Skin of body (tissue), 2 donors: Measurements from ENCODE around the gene ZG16B. TPM values are rescaled to one million over a fixed set of nuclear protein-coding genes. Genes with fewer than 3 reads are reported as not detected.

Experiments used
- DNase-seq: peaks from one replicate; lab custom pipeline; 2025; lab: John Stamatoyannopoulos, UW
- total RNA-seq: library from RNA; depleted of rRNA; stranded (reverse); fragments of >200 nt; gene quantifications from one replicate; pipeline ENCODE4 v1.2.3, GENCODE V29; 2014

Gene ZG16B
- total RNA-seq, 1 donor from 2014 or later, result 2.6 TPM

GRCh38 chr16:2804728-2805127 is 25.4 kb upstream of the ZG16B start:
- no peak for DNase-seq

- no peak for DNase-seq
Observed at GRCh38 chr16:2806286-2806685, 23.8 kb upstream of the ZG16B start.

GRCh38 chr16:2808181-2808580 is 21.9 kb upstream of the ZG16B start:
- no peak for DNase-seq

- no peak for DNase-seq
Observed at GRCh38 chr16:2809149-2809760, 20.8 kb upstream of the ZG16B start.

- DNase-seq, result no peak
Observed at GRCh38 chr16:2810651-2811050, 19.5 kb upstream of the ZG16B start.

- no peak for DNase-seq
Observed at GRCh38 chr16:2811703-2812471, 18.2 kb upstream of the ZG16B start.

GRCh38 chr16:2813771-2814221 is 16.3 kb upstream of the ZG16B start:
- no peak for DNase-seq

- DNase-seq, result no peak
Observed at GRCh38 chr16:2814551-2815298, 15.4 kb upstream of the ZG16B start.

GRCh38 chr16:2815299-2815771 is 14.8 kb upstream of the ZG16B start:
- DNase-seq, result no peak

- no peak for DNase-seq
Observed at GRCh38 chr16:2816751-2817339, 13.3 kb upstream of the ZG16B start, which contains the start of gene PRSS21. PRSS21 (plus strand) TSS chr16:2817237; CDS start chr16:2817269, 32 bp downstream.

GRCh38 chr16:2817340-2818271 is 12.5 kb upstream of the ZG16B start:
- DNase-seq, result no peak

- no peak for DNase-seq
Observed at GRCh38 chr16:2818272-2818876, 11.7 kb upstream of the ZG16B start.

- no peak for DNase-seq
Observed at GRCh38 chr16:2819179-2819938, 10.7 kb upstream of the ZG16B start.

GRCh38 chr16:2819939-2820835 is 9.9 kb upstream of the ZG16B start:
- DNase-seq, result no peak

GRCh38 chr16:2820836-2821486 is 9.1 kb upstream of the ZG16B start:
- no peak for DNase-seq

- no peak for DNase-seq
Observed at GRCh38 chr16:2821487-2822157, 8.5 kb upstream of the ZG16B start.

GRCh38 chr16:2822158-2822495 is 8.0 kb upstream of the ZG16B start:
- DNase-seq, result no peak
